ENCODE data around the gene TRAPPC3.

DNA sequence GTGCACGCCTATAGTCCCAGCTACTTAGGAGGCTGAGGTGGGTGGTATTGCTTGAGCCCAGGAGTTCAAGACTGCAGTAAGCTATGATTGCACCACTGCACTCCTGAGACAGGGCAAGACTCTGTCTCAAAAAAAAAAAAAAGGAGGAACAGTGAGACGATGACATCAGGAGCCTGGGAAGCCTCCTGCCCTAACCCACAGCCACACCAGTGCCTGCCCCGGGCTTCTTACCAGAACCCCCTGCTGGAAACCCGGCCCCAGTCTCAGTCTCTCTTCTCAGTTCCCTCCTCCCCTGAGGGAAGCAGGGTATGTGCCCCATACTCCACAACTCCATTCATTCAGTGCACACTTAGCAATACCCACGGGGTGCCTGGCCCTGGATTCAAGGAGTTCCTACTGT lies 33.4 kb downstream of the TRAPPC3 start:
- TF ChIP-seq, protein P1, sequence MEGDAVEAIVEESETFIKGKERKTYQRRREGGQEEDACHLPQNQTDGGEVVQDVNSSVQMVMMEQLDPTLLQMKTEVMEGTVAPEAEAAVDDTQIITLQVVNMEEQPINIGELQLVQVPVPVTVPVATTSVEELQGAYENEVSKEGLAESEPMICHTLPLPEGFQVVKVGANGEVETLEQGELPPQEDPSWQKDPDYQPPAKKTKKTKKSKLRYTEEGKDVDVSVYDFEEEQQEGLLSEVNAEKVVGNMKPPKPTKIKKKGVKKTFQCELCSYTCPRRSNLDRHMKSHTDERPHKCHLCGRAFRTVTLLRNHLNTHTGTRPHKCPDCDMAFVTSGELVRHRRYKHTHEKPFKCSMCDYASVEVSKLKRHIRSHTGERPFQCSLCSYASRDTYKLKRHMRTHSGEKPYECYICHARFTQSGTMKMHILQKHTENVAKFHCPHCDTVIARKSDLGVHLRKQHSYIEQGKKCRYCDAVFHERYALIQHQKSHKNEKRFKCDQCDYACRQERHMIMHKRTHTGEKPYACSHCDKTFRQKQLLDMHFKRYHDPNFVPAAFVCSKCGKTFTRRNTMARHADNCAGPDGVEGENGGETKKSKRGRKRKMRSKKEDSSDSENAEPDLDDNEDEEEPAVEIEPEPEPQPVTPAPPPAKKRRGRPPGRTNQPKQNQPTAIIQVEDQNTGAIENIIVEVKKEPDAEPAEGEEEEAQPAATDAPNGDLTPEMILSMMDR (IDR thresholded peaks at IDR 0.05) = no peak
- TF ChIP-seq POLR2A (IDR thresholded peaks at IDR 0.05) (no peak), POLR2AphosphoS5 (IDR thresholded peaks at IDR 0.05; ENCODE audit: insufficient read depth in 1 of 2, low read depth in 1 of 2) (no peak)

All from vagina (tissue), 2 donors.